Esophagus squamous epithelium (tissue), 4 donors: ENCODE results near the gene ZNF615.

Experiments
- CTCF ChIP-seq, 6 experiments: fragments of 450-650 bp in 4 of 6; fragments of 200-600 bp in 2 of 6; sonication (generic) in 2 of 6; IDR thresholded peaks; one replicate each; pipeline ENCODE4 v1.5.1; 2016 to 2019; ENCODE audit warnings: antibody characterized with exemption in 6 of 6, mild to moderate bottlenecking in 4 of 6, moderate library complexity in 4 of 6
- POLR2A ChIP-seq, 4 donors: fragments of 450-650 bp; IDR thresholded peaks; one replicate each; pipeline ENCODE4 v1.6.1; 2017; ENCODE audit warnings: antibody characterized with exemption in 4 of 4, mild to moderate bottlenecking in 4 of 4, moderate library complexity in 3 of 4

- no peak for TF ChIP-seq CTCF (IDR thresholded peaks at IDR 0.05)
- TF ChIP-seq POLR2A (IDR thresholded peaks at IDR 0.05): no peak
Measured at GRCh38 chr19:52028780-52029123, 20.7 kb upstream of the ZNF615 start.
